Endometrium (tissue), 2 donors: ENCODE measurements around the gene RPRD1B.
"Not testable (repeated sequence)": the region's sequence is repeated elsewhere in the genome, so short reads cannot be mapped to it uniquely, and the experiment has no call there.

Experiments
- FAIRE-seq: peaks from 2 replicates; lab custom pipeline; 2012; peaks lifted over from hg19 to GRCh38; lab: Jason Lieb, UNC
- donor health status: control.
- donor health status: control.

RPRD1B gene

DNA sequence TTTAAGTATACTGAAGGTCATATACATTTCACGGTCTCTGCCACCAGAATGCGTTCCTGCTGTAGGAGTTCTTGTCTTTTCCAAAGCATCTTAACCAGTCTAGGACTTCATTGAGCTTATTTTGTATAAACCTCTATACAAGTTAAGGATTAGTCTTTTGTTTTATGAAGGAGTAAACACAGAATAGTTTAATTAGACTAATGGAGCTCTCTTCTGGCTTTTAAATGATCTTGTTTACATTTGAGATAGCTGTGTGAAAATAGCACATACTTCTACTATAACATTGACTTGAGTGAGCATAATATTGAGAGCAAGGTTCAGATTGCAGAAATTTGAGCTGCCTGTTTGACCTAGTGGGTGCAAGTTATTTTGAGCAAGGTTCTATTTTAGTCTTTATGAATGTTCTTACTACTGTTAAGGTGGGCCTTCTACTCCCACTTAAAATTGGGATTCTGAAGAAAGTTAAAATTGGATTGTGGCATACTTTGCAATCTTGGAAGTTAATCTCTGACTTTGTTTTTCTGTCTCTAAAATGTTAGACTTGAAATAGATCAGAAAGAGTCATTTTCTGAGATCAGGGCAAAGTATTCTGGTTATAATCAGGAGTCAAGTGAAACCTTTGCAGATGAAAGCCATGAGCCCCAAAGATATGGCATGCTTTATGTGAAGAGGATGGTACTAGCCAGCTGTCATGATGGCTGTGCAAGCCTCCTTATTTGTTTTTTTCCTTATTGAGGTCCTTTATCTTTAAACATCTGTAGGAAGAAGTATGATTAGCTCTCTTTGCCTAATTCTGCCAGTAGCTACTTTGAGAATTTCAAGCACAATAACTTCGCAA, 41.8 kb downstream of the RPRD1B start:
- FAIRE-seq: no peak

DNA sequence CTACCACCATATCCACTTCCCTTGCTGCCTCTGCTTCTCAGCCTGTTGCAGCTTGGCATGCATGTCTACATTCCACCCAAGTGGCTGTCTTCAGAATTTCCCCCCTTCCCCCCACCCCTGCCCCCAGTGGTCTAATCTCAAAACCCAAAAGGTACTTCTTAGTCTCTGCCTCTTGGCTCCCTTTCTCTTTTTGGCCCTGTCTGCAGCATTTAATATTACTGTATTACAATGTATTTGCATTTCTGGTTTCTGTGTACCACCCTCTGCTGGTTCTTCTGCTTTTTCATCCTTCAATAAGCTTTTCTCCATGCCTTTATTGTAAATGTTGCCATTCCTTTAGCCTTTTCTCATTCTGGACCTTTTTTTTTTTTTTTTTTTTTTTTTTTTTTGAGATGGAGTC, 43.0 kb downstream of the RPRD1B start:
- no peak for FAIRE-seq

DNA sequence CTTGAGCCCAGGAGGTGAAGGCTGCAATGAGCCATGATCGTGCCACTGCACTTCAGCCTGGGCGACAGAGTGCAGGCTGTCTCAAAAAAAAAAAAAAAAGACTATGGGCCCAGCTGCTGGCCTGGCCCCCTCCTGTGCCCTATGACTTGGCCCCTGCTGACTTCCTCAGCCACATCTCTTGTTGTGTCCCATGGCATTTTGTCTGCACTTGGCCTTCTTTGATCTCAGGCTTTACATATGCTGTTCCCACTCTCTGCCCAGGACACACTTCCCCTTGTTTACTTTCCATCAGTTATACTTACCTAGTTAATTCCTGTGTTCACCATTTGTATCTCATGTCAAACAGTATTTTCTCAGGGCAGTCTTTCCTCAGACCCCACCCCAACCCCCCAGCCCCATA, 44.5 kb downstream of the RPRD1B start:
- FAIRE-seq: no peak

DNA sequence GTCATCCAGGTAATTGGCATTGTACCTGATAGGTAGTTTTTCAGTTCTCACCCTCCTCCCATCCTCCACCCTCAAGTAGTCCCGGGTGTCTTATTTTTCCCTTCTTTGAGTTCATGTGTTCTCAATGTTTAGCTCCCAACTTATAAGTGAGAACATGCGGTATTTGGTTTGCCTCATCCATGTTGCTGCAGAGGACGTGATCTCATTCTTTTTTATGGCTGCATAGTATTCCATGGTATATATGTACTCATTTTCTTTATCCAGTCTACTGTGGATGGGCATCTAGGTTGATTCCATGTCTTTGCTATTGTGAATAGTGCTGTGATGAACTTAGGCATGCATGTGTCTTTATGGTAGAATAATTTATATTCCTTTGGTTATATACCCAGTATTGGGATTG, 45.8 kb downstream of the RPRD1B start:
- FAIRE-seq: no peak

DNA sequence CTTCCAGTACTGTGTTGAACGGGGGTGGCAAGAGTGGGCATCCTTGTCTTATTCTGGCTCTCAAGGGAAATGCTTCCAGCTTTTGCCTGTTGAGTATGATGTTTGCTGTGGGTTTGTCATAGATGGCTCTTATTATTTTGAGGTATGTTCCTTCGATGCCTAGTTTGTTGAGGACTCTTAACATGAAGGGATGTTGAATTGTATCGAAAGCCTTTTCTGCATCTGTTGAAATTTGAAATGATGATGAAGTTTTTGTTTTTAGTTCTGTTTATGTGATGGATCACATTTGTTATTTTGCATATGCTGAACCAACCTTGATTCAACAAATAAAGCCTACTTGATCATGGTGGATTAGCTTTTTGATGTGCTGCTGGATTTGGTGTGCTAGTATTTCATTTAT, 48.0 kb downstream of the RPRD1B start:
- no peak for FAIRE-seq

DNA sequence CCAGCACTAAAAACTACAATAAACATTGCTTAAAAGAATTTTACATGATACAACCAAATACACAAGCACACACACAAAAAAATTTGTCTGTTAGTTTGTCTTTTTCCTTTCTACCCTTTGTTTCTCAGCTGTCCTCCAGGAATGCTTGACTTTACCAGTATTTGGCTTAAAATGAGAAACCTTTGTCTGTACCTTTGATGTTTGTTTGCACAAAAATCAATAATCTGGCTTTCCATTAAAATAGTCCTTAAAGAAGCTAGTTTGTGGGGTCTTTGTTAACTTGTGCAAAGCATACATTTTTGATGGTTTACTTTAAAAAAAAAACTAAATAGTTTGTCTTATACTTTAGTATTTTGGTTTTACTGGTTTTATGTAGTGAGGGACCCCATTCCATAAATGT, 49.3 kb downstream of the RPRD1B start:
- no peak for FAIRE-seq

DNA sequence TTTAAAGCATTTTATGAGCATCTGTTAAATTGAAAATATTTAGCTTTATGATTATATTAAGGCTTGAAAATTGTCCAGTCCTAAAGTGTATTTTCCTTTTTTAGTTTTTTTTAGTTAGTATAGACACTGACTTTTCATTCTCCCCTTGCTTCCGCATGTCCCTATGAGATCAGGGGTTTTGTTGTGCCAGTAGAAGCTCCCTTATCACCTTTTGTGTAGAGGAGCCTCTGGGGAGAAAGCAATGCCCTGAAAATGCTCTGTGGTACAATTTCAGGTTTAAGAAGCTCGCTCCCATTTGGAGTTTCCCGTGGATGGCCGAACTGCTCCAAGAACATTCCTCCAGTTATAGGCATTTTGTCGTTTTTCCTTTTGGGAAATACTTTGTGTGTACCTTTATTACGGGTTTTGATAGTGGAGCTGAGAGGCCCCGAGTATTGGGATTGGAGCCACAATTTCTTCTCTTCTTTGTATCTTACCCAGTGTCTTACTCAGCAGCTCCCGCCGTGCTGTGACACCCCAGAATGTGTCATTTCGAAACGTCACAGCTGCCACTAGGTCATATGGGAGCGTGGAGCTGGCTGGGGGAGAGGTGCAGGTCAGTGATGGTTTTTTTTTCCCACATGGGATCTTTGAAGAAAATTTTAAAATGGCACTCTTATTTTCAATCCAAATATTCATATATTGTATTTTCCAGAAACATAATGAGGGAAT, 49.9 kb downstream of the RPRD1B start:
- no peak for FAIRE-seq

DNA sequence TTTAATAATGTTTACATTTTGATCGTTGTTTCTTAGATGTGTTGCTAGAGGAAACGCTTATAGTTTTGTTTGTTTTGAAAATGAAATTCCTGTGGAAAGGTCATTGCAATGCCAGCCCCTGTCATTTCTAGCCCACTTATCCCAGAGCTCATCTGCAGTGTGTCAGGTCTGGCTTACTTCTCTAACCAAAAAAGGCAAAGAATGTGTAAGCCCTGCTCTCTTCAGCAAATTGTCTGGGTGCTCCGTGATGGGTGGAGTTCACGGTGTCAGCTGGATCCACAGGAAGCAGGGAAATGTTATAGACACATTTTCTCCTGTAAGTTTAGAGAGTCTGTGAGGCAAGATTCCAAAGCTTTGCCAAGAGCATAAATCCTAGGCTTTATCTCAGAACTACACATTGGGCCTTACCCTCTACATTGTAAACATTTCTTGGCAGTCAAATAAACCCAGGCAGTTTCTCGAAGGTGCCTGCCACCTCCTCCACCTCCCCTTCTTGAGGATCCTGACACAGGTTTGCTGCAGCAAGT, 50.9 kb downstream of the RPRD1B start:
- FAIRE-seq: no peak

DNA sequence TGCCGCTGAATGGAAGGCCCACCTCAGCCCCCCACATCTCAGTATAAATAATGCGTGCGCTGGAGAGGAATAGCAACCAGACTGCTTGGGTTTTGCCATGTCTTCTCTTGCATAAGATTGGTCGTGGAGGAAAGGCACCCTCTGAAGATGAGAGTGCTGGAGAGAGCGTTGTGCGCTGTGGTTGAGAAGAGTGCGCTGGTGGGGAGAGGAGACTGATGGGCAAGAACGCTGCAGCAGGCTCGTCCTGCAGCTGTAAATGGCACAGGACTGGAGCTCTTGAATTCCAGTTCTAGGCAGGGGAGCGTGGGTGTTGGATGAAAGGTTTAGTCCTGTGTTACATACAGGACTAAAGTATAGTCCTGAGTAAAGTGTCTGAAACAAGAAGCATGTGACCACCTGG, 51.5 kb downstream of the RPRD1B start:
- FAIRE-seq: no peak

DNA sequence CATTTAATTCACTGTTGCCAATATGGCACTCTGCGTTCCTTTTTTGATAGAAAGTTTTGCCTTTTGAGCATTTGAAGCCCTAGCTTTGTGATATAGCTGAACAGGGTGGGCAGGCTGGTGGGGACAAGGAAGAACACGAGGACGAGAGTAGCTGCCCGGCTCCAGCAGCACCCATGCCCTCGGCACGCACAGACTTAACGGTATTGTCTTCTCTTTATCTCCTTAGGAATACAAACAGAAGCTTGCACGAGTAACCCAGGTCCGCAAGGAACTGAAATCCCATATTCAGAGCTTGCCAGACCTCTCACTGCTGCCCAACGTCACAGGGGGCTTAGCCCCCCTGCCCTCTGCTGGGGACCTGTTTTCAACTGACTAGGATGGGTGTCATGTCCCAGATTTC, 56.0 kb downstream of the RPRD1B start:
- no peak for FAIRE-seq

DNA sequence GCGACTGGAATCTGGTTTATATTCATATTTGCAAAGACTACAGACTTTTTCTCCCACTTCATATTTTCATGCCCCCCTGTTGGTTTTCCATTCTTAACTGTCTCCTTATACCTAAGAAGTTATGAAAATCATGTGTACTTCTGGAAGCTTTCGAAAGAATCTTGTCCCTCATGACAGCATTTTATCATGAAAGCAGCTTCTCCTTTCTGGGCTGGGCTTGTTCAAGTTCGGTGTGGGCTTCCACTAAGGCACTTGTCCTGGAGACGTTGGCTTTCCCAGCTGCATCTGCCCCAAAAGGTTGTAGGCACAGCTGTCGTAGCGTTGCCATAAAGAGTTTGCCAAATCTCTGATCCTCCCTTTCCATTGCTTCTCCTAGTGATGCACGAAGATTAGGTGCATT, 56.5 kb downstream of the RPRD1B start:
- FAIRE-seq: no peak

DNA sequence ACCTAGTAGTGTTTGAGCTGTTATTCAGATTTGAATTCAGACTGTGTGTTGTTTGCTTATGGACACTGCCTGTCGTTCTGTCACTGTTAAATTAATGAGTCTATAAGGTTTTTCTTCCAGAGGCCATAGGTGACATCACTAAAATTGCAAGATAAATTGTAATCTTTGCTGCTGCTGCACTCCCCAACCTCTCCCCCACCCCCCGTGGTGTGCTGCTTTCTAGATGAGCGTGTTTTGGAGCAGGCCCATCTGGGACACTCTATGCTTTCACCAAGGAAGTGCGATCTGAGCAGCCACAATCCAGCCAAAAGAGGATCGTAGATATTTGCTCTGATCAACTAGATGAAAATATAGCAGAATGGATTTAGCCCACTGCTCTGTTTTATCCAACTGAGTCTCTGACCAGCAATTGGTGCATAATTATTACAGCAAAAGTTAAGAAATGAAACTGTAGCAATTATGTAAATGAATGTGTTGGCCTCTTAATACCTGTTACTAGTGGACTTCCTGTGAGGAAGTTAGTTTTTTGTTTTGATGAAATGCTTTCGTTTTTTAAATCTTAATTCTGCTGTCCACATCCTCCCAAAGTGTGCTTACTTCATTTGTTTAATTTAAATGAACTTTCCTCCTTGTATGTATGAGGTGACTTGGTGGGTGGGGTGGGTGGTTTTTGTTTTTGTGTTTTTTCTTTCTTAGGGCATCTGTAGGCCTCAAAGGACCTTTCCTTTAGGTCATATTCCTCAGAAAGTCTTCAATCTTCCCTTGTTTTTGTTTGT, 58.1 kb downstream of the RPRD1B start:
- no peak for FAIRE-seq

DNA sequence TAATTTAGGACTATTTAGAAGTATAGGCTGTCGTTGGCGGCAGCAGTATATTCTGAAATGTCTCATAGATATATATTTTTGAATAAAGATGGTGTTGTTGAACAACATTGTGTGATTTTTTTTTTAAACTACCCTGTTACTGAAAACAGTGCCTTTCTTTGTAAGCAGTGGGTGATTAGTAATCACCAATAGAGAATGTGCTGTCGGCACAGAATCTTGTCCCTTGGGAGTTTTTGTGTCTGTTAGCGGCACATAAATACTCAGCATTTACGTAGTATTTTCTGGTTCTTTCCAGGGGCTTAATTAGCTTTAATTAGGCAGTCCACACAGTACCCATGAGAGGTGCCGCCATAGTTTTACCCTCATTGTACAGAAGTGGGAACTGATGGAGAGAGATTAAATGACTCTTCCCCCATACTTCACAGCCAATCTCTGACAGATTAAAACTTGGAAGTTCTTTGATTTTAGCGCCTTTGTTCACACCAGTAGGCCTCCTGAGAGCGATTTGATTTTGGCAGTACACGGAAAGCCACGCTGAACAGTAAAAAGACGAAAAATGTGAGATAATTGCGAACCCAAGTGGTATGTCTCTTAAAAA, 58.8 kb downstream of the RPRD1B start:
- FAIRE-seq: no peak

DNA sequence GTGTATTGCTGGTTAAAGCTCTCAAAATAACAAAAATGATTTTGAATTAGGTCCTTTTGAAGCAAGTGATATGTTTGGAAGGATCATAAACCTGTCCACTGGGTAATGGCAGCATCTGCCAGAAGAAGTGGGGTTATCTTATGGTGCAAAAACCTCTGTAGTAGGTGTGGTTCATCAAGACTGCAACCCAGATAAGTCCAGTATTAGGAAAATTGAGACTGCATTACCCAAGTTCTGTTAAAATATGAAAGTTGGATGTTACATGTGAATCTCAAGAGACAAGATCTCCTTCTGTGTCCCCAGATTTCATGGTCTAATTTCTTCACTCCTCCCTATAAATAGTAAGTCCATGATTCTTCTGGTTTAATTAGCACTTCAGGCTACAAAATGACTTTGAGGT, 59.4 kb downstream of the RPRD1B start:
- FAIRE-seq: no peak

DNA sequence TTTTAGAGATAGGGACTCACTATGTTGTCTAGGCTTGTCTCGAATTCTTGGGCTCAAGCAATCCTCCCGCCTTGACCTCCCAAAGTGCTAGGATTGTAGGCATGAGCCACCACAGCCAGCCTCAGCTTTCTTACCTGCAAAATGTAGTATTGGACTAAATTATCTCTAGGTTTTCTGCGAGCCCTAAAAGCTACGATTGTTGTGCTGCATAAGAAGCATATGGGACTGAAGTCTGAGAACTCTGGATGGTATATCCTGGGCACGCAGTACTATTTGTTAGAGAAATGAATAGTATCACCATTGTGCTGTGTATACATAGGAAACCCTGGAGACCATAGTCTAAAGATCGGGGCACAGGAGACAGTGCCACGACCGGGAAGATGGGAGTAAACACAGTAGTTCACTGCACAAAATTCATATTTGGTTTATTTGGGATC, 60.1 kb downstream of the RPRD1B start:
- FAIRE-seq: no peak

DNA sequence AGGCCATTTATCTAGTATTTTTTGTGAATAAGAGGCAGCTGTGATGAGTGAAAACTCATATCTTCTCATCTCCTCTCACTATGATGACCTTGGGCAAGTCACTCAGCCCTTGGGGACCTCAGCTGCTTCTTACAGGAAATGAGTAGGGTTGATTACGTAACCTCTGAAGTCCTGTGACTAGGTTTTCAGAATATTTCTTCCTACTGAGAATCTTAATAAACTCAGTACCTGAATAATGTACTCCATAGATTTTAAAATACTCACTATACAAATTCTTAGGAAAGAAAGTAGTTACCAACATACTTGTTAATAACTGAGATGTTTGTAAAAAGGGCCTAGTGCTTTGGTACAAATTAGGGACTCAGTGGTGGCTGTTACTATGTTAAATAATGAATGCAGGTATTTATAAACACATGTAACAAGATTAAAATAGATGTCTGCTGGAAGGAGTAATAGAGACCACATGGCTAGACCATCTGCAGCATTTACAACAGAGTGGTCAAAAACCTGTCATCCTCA, 60.9 kb downstream of the RPRD1B start:
- FAIRE-seq: no peak

DNA sequence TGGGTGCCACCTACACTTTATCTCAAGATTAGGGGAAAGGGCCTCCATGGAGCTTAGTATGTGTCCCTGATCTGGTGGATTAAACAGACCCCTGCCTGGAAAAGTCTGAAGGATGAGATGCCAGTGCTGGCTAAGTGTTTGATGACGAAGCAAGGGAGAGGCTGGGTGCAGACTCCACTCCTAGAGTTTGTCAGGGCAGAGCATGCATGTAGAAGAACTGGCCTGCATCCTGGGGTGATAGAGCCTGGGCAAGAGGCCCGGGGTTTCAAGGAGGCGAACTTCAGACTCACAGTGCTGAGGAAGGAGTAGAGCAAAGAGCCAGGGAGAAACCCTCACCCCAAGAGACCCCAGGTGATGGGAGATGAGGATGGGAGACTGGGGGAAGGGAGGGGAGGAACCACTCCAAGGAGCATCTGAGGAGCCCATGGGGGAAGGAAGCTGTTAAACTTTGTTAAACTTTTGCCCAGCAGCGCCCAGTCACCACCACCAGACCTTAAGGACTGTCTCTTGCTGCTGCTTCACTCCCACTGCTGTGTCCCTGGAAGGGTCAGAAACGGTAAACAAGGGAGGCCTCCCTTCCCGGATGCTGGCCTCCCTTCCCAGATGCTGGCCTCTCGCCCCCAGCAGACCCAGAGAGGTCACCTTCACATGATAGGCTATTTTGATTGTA, 61.6 kb downstream of the RPRD1B start:
- FAIRE-seq: no peak

DNA sequence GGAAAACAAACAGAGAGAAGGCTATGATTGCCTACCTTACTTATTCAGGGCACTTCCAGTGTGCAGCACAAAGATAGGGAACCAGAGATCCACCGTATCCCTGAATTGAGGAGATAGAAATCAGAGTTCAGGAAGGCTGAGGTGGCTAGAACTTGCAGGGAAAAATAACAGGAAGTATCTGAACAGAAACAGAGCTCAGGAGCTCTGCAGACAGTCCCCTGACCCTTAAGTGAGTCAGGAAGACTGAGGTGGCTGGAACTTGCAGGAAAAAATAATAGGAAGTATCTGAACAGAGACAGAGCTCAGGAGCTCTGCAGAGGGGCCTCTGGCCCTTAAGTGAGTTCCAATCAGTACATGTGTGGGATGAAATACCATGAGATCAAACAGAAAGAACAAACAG, 65.4 kb downstream of the RPRD1B start:
- no peak for FAIRE-seq

DNA sequence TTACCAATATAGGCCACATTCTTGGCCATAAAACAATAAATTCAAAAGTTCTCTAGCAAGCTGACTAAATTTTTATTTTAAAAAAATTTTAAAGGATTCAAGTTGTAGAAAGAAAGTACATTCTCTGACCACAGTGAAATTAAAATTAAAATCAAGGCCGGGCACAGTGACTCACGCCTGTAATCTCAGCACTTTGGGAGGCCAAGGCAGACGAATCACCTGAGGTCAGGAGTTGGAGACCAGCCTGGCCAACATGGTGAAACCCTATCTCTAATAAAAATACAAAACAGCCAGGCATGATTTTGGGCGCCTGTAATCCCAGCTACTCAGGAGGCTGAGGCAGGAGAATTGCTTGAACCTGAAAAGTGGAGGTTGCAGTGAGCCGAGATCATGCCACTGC, 68.7 kb downstream of the RPRD1B start:
- not testable (repeated sequence) for FAIRE-seq

DNA sequence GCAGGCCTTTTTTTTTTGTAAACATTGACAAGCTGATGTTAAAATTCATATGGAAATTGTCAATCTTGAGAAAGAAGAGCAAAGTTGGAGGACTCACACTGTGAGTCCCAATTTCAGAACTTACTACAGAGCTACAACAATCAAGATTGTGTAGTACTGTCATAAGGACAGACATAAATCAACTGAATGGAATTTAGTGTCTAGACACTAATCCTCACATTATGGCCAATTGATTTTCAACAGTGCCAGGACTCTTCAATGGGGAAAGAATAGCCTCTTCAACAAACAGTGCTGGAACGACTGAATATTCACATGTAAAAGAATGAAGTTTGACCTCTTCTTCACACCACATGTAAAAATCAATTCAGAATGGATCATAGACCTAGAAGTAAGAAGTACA, 70.7 kb downstream of the RPRD1B start:
- FAIRE-seq: no peak

DNA sequence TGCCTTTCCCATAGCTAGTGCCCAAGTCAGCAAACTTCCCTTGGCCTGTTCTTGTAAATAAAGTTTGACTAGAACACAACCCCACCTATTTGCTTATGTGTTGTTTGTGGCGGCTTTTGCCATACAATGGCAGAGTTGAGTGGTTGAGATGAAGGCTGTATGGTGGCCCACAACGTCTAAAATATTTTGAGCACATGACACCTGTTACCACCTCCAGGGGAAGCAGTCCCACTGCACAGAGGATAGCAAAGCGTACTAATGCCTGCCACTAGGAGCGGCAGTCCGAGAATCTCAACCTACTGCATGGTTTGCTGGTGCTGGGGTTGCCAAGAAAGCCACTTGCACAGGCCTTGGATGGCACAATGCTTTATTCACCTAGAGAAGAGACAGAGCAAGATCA, 72.9 kb downstream of the RPRD1B start:
- no peak for FAIRE-seq
